Liver (tissue), 2 donors: Measurements from ENCODE around the gene TMEM63C.

Experiments used
- YY1 ChIP-seq: IDR thresholded peaks from 2 replicates; pipeline ENCODE4 v1.6.1; 2016; ENCODE audit warnings: antibody characterized with exemption, mild to moderate bottlenecking
- TF ChIP-seq, protein P1 (sequence below): fragments of 150-350 bp; IDR thresholded peaks from 2 replicates; pipeline ENCODE4 v1.5.1; 2017; ENCODE audit warnings: improper control_type of control experiment, low read depth, low read length; ENCODE audit not compliant: missing input control
- donor health status: healthy.

DNA sequence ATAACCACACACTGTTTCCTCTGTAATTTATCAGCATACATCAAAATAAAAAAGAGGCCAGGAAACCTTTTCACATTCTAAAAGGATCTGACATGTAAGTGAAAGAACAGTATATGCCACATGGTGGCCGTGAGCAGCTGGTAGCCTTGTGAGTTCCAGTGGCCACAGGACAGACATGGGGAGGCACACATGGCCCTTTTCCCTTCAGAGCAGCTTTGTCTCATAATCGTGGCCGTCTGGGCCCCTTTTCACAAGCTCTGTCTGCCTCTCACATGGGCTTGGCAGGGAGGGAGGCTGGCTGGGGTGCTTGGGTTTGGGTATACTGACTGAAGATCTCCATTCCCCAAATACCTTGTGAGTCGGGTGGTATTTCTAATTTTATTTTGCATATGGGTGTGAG, 38.5 kb upstream of the TMEM63C start:
- TF ChIP-seq, protein P1, sequence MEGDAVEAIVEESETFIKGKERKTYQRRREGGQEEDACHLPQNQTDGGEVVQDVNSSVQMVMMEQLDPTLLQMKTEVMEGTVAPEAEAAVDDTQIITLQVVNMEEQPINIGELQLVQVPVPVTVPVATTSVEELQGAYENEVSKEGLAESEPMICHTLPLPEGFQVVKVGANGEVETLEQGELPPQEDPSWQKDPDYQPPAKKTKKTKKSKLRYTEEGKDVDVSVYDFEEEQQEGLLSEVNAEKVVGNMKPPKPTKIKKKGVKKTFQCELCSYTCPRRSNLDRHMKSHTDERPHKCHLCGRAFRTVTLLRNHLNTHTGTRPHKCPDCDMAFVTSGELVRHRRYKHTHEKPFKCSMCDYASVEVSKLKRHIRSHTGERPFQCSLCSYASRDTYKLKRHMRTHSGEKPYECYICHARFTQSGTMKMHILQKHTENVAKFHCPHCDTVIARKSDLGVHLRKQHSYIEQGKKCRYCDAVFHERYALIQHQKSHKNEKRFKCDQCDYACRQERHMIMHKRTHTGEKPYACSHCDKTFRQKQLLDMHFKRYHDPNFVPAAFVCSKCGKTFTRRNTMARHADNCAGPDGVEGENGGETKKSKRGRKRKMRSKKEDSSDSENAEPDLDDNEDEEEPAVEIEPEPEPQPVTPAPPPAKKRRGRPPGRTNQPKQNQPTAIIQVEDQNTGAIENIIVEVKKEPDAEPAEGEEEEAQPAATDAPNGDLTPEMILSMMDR: no peak
- no peak for TF ChIP-seq YY1
